ENCODE data around the gene PDE3A.

- TF ChIP-seq REST (IDR thresholded peaks at IDR 0.05; ENCODE audit: low read depth, low read length): no peak
- no peak for TF ChIP-seq ZNF217 (IDR thresholded peaks at IDR 0.05)
- no peak for TF ChIP-seq CHD2 (IDR thresholded peaks at IDR 0.05; ENCODE audit: borderline replicate concordance, low read depth, low read length)
- no peak for TF ChIP-seq NFIC (IDR thresholded peaks at IDR 0.05; ENCODE audit: low read depth, low read length)
- TF ChIP-seq HDGF (IDR thresholded peaks at IDR 0.05): no peak
These were observed 227.7 kb downstream of the PDE3A start for GRCh38 chr12:20596061-20596460.
